AG09309 (cell line): ENCODE measurements around the gene MGAT4A.
"Not testable (repeated sequence)": the region's sequence is repeated elsewhere in the genome, so short reads cannot be mapped to it uniquely, and the experiment has no call there.

Experiments used
- DNase-seq: peaks from one replicate; pipeline ENCODE4 v3.0.0-alpha.2; 2010; ENCODE audit warnings: low read depth
- H3K4me3 ChIP-seq: 2 replicates; pipeline ENCODE4 v1.5.1; 2011; ENCODE audit warnings: mild to moderate bottlenecking, low read depth, low read length, moderate library complexity; ENCODE audit not compliant: control insufficient read depth
- CTCF ChIP-seq: IDR thresholded peaks from 2 replicates; pipeline ENCODE4 v1.5.1; 2011; ENCODE audit warnings: mild to moderate bottlenecking, low read depth, low read length, inconsistent platforms; ENCODE audit not compliant: insufficient read depth, control insufficient read depth; ENCODE audit errors: missing control alignments

MGAT4A gene

GRCh38 chr2:98732430-98733051 lies 1.6 kb upstream of the MGAT4A start:
- no peak overlapping the region for H3K4me3 ChIP-seq

GRCh38 chr2:98731894-98732349 lies 990 bp upstream of the MGAT4A start:
- no peak for DNase-seq
- H3K4me3 ChIP-seq, result no peak overlapping the region
- no peak for TF ChIP-seq CTCF

More at GRCh38 chr2:98732430-98733051, 1.6 kb upstream of the MGAT4A start:
- TF ChIP-seq CTCF, result no peak
- DNase-seq, result no peak

- H3K4me3 ChIP-seq, result no peak overlapping the region
- no peak for TF ChIP-seq CTCF
- no peak for DNase-seq
Measured at GRCh38 chr2:98730707-98731040, 258 bp downstream of the MGAT4A start.

GRCh38 chr2:98730053-98730706 lies 752 bp downstream of the MGAT4A start:
- DNase-seq, result no peak
- H3K4me3 ChIP-seq, result no peak overlapping the region
- TF ChIP-seq CTCF, result no peak

- no peak overlapping the region for H3K4me3 ChIP-seq
- no peak for TF ChIP-seq CTCF
- DNase-seq, result no peak
Measured at GRCh38 chr2:98729652-98730051, 1.3 kb downstream of the MGAT4A start.

- not testable (repeated sequence) for DNase-seq, H3K4me3 ChIP-seq
Measured at GRCh38 chr2:98728088-98728718, 2.7 kb downstream of the MGAT4A start.
